SHP77 (cell line): ENCODE data around the gene PXDN.
"Not testable (repeated sequence)": the region's sequence is repeated elsewhere in the genome, so short reads cannot be mapped to it uniquely, and the experiment has no call there.

Source experiments
- DNase-seq, 2 experiments: peaks; one replicate each; lab custom pipeline; 2025; lab: John Stamatoyannopoulos, UW

The PXDN gene

GRCh38 chr2:1705557-1706076 is 38.7 kb downstream of the PXDN start:
- DNase-seq: no peak

DNA sequence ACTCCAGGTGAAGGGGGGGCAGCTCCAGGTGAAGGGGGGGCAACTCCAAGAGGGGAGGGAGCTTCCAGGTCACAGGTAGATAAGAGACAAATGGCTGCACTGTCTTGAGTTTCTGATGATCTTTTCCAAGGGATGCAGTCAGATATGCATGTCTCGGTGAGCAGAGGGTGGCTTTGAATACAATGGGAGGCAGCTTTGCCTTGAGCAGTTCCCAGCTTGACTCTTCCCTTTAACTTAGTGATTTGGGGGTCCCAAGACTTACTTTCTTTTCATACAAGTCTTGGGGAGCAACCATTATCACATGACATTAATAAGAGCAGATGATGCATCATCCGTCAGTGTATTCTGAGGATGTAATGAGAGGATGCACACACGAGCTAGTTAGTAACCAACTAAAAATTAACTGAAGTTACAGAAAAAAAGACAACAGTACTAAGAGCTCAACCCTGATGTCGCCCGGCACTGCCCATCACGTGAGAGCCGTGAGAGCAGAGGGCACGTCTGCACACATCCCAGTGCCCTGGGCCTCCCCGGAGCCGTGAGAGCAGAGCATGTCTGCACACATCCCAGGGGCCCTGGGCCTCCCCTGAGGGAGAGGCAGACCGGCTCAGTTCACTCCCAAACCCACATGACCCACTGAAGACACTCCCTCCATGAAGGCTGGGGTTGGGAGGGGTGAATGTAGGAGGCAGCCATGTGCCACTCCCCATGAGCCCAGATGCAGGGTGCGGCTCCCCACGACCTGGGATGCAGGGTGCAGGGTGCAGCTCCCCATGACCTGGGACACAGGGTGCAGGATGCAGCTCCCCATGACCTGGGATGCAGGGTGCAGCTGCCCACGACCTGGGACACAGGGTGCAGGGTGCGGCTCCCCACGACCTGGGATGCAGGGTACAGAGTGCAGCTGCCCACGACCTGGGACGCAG is 39.4 kb downstream of the PXDN start:
- DNase-seq: no peak

- no peak for DNase-seq
Observed at GRCh38 chr2:1702186-1702565, 42.1 kb downstream of the PXDN start.

DNA sequence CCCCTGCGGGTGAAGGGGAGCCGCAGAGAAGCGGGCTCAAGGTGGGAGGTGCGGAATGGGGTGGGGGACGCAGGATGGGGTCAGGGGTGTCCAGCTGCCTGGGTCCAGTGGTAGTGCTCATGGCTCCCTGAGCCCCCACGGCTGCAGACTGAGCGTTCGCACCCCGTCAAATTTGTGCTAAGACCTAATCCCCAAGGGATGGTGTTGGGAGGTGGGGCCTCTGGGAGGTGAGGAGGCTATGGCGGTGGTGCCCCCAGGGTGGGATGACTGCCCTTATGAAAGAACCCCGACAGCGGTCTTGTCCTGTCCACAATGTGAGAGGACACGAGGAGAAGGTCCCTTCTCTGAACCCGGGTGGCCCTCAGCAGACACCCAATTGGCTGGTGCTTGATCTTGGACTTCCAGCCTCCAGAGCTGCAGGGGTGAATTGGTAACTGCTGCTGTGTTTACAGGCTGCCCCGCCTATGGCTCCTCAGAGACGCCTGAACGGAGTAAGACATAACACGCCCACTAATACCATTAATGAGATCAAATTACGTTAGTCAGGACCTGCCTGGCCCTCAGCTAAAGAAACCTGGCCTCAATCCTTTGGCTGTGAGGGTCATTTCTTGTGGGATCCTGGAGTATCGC is 42.6 kb downstream of the PXDN start:
- no peak for DNase-seq

GRCh38 chr2:1701020-1701419 is 43.3 kb downstream of the PXDN start:
- no peak for DNase-seq

- not testable (repeated sequence) for DNase-seq
Observed at GRCh38 chr2:1700427-1700826, 43.9 kb downstream of the PXDN start.

DNA sequence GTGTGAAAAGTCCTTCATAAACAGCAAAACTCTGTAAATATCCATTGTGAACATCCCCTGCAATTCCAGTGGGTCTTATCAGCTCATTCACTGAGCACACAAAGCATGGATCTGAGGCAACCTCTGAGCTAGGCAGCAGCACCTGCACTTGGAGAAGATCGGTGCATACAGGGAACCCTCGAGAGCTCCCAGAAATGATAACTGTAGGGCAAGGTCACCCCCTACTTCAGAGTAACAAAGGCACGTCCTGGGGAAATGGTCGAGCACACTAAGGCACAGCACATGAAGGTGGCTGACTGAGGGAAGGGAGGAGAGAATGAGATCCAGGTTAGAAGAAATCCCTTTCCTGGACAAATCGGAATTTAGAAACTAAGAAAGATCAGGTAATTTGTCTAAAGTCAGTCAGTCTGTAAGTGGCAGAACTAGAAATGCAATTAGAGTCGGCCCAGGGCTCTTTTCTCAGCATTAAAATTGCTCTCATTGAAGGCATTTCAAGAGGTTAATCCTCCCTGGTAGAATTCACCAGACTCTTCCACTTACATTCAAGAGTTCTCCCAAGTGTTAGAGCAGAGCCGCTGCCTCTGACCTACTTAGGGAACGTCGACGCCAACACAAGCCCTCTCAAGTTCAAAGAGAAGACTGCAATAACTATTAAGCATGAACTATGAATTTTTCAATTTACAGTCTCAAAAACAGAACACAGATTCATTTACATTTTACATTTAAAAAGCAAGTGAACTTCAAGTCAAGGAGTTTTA is 45.9 kb downstream of the PXDN start:
- DNase-seq: no peak

DNA sequence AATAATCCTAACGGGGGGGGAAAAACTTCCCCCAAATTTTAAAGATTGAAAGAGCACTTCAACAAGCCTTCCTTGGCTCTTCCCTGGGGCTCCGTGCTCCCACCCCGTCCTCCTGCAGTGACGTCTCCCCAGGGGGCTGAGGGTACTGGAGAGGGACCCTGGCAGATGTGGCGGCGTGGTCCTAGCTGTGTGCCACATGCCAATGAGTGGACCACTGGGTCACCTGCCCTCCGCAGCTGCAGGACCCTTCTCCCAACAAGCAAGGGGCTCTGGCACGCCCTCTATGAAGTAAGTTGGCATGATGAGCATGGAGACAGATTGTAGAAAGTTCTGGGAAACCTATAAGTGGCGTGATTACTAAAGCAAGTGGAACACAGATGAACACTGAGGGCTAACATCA is 46.7 kb downstream of the PXDN start:
- DNase-seq: no peak

GRCh38 chr2:1696472-1696871 is 47.8 kb downstream of the PXDN start:
- no peak for DNase-seq

DNA sequence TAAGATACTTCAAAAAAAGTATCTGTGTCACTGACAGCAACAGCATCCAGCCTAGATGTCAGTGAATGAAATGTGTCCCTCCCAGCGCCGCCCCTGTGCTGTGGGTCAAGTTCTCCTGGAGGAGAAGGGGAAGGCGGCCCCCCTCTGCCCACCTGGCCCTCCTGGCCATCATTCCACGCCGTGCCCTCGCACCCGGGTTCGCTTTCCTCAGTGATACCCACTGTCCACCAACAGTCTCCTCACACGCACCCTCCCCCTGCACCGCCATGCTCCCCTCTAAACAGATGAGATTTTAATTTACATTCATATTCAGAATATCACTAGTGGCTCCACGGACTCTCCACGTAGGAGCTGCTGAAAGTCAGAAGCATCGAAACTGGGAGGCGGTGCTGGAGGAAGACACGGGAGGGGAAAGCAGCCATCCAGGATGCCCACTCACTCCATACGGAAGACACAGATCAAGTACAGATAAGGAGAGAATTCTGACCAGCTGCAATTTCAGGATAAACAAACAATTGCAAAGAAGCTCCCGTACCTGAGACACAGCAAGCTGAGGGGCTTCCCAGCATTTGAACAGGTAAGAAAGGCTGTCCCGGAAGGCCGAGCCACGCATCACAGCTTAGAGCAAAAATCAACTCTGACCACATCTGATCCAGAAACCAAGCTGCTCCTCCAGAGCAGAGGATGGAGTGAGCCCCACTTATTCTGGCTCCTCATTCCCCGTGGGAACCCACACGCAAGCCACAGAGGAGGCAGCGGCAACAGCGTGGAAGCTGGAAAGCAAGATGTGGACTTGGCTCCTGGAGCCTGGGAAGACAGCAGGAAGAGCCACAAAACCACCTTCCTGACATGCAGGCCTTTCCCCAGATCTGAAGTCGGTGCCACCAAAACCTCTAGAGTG is 49.7 kb downstream of the PXDN start:
- no peak for DNase-seq

- DNase-seq: no peak
Observed at GRCh38 chr2:1693723-1694122, 50.6 kb downstream of the PXDN start.

DNA sequence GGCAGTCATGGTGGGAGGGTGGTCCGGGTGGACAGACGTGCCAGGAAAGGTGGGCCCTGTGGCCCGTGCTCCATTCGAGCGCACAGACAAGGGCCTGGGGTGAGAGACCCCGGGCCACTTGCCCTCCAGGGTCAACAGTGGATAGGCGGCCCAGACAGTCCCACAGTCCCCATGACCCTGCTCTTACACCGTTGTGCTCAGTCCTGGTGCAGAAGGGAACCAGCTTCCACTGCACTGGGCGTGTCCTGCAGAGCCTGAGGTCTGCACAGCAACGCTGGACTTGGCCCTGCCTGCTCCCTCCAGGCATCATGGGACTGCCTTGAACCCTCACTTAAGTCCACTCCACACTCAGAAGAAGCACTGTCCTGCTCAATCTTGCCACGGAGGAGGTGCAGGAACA is 52.0 kb downstream of the PXDN start:
- DNase-seq: no peak

- DNase-seq: no peak
Observed at GRCh38 chr2:1691366-1691765, 52.9 kb downstream of the PXDN start.

DNA sequence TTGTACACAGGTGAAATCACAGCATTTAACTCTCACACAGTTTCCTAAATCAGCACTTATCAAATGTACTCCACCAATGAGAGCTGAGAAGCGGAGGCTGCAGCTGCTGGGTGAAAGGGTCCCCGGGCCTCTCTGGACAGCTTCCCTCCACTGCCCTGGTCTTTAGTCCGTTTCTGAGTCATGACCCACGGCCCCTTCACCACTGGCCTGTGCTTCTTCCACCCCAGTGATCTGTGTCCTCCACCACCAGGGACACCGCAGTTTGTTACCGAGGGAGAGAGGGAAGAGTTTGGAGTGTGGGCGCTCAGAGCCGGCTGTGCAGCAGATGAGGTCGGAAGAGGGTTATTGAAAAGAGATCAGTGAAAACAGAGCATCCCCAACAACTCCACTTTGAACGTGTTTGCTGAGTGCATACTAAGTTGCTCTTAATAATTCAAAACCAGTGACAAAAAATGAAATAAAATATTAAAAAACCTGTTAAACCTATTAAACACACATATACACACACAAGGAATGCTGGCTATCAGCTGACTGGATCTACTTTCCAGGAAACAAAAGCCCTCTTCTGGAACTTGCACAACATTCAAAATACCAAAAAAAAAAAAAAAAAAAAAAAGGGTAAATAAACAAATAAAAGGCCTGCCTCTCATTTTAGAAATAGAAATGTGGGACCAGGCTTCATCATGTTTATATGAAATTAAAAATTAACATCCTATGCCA is 54.1 kb downstream of the PXDN start:
- DNase-seq: no peak

- DNase-seq: no peak
Observed at GRCh38 chr2:1688859-1689258, 55.5 kb downstream of the PXDN start.

DNA sequence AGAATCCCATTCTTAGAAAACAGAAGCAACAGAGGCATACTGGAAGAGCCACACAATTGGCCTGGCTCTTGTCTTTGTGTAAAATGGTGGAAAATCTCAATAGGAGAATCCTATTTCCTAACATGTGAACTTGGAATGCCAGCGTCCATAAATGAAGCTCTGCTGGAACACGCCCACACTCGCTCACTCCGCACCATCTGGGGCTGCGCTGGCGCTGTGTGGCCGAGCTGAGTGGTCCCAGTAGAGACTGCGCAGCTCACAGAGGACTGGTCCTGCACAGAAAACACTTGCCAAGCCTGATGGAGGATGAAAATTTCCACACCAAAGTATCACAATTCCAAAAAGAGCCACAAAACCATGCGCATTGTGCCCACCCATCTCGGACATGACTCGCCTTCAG is 56.2 kb downstream of the PXDN start:
- DNase-seq: no peak

GRCh38 chr2:1687254-1687653 is 57.1 kb downstream of the PXDN start:
- peak; percentile 45 to 47 for DNase-seq

GRCh38 chr2:1686784-1687105 is 57.6 kb downstream of the PXDN start:
- peak; percentile 64 to 66 for DNase-seq

- DNase-seq: peak in 1 of 2 experiments; percentile 66
Observed at GRCh38 chr2:1685957-1686783, 58.1 kb downstream of the PXDN start.
